Keratinocyte (primary cell): ENCODE measurements around the gene BRCA1. TPM values are rescaled to one million over a fixed set of nuclear protein-coding genes. Genes with fewer than 3 reads are reported as not detected.
"Not testable (repeated sequence)": the region's sequence is repeated elsewhere in the genome, so short reads cannot be mapped to it uniquely, and the experiment has no call there.

Source experiments
- DNase-seq: peaks from one replicate; pipeline ENCODE4 v3.0.0-alpha.2; 2011; ENCODE audit warnings: low read depth, missing footprints, low spot score
- FAIRE-seq: peaks from 2 replicates; lab custom pipeline; 2011; peaks lifted over from hg19 to GRCh38; lab: Jason Lieb, UNC
- H2AFZ ChIP-seq: 2 replicates; pipeline ENCODE4 v1.6.0; 2012; ENCODE audit warnings: low read length, control low read depth, inconsistent platforms; ENCODE audit not compliant: control insufficient read depth
- H3K27ac ChIP-seq: 2 replicates; pipeline ENCODE4 v1.5.1; 2011; ENCODE audit warnings: low read length; ENCODE audit not compliant: control insufficient read depth, insufficient read depth
- H3K27me3 ChIP-seq: 3 replicates; pipeline ENCODE4 v1.6.0; 2011; ENCODE audit warnings: low read length; ENCODE audit not compliant: control insufficient read depth, insufficient read depth; ENCODE audit errors: extremely low read depth
- H3K36me3 ChIP-seq, 2 experiments: 2 replicates in 1 of 2; 3 replicates in 1 of 2; pipeline ENCODE4 v1.5.1; 2011; ENCODE audit warnings: low read length in 2 of 2, mild to moderate bottlenecking in 1 of 2; ENCODE audit not compliant: control insufficient read depth in 2 of 2, insufficient read depth in 2 of 2; ENCODE audit errors: extremely low read depth in 1 of 2
- H3K4me1 ChIP-seq: 3 replicates; pipeline ENCODE4 v1.5.1; 2011; ENCODE audit warnings: low read length; ENCODE audit not compliant: control insufficient read depth, insufficient read depth; ENCODE audit errors: extremely low read depth
- H3K4me2 ChIP-seq: 3 replicates; pipeline ENCODE4 v1.6.0; 2011; ENCODE audit warnings: low read depth, low read length; ENCODE audit not compliant: control insufficient read depth, insufficient read depth; ENCODE audit errors: extremely low read depth
- H3K4me3 ChIP-seq, 3 experiments: fragments of 200-600 bp in 1 of 3; sonication (generic) in 1 of 3; 2 replicates in 2 of 3; 3 replicates in 1 of 3; pipeline ENCODE4 v1.5.1; 2011 to 2016; ENCODE audit warnings: low read length in 3 of 3, mild to moderate bottlenecking in 3 of 3, control low read depth in 2 of 3, inconsistent platforms in 1 of 3, low read depth in 1 of 3, mixed read lengths in 1 of 3, mixed run types in 1 of 3, moderate library complexity in 1 of 3; ENCODE audit not compliant: control insufficient read depth in 2 of 3, insufficient read depth in 2 of 3; ENCODE audit errors: extremely low read depth in 1 of 3
- H3K79me2 ChIP-seq: 2 replicates; pipeline ENCODE4 v1.6.0; 2012; ENCODE audit warnings: low read length; ENCODE audit not compliant: control insufficient read depth, insufficient read depth
- H3K9ac ChIP-seq: 3 replicates; pipeline ENCODE4 v1.6.0; 2011; ENCODE audit warnings: low read length; ENCODE audit not compliant: control insufficient read depth, insufficient read depth; ENCODE audit errors: extremely low read depth
- H3K9me1 ChIP-seq: 3 replicates; pipeline ENCODE4 v1.6.0; 2011; ENCODE audit warnings: low read length; ENCODE audit not compliant: control insufficient read depth, insufficient read depth; ENCODE audit errors: extremely low read depth
- H3K9me3 ChIP-seq: 2 replicates; pipeline ENCODE4 v1.5.1; 2012; ENCODE audit warnings: low read depth, low read length; ENCODE audit not compliant: control insufficient read depth
- H4K20me1 ChIP-seq: 3 replicates; pipeline ENCODE4 v1.6.0; 2011; ENCODE audit warnings: low read length; ENCODE audit not compliant: control insufficient read depth, insufficient read depth; ENCODE audit errors: extremely low read depth
- CTCF ChIP-seq, 3 experiments: IDR thresholded peaks in 1 of 3; conservative IDR thresholded peaks in 1 of 3; optimal IDR thresholded peaks in 1 of 3; 2 replicates in 2 of 3; 3 replicates in 1 of 3; pipeline versions ENCODE3 to v1.5.1; 2011; ENCODE audit warnings: low read length in 3 of 3, mild to moderate bottlenecking in 3 of 3, moderate library complexity in 2 of 3, control low read depth in 1 of 3, inconsistent platforms in 1 of 3; ENCODE audit not compliant: insufficient read depth in 2 of 3; ENCODE audit errors: extremely low read depth in 1 of 3
- EZH2 ChIP-seq: IDR thresholded peaks from one replicate; pipeline ENCODE4 v1.6.1; 2012; ENCODE audit warnings: inconsistent platforms, mild to moderate bottlenecking, low read length, moderate library complexity
- dilution Hi-C: fragments of 300-500 bp; cut with MboI; formaldehyde crosslinking; loops from one replicate; pipeline ENCODE4 v1.7.0; 2020; ENCODE audit warnings: low sequenced_read_pairs; ENCODE audit not compliant: extremely low pct_ligation_motif_present
- polyA plus RNA-seq, 5 experiments: library from polyadenylated mRNA; depleted of rRNA in 3 of 5; stranded (reverse) in 3 of 5; stranded (forward) in 1 of 5; unstranded in 1 of 5; fragments of >200 nt; gene quantifications; 1 replicate in 1 of 5; 2 replicates in 3 of 5; 3 replicates in 1 of 5; pipeline versions ENCODE4 v1.2.1 to v1.2.3, GENCODE V29; 2011 to 2012; ENCODE audit warnings: missing spikeins in 2 of 5, low read depth in 1 of 5, low replicate concordance in 1 of 5

BRCA1 gene
- polyA plus RNA-seq, 1 donor (not counting 4 experiments of a cell fraction or from before 2014, with no cell fraction given): 17.2 TPM

GRCh38 chr17:43155666-43156065 is 30.5 kb upstream of the BRCA1 start:
- Histone ChIP-seq H3K4me3 (no peak overlapping the region), H3K79me2 (no peaks in the 10 kb centered on the region), H3K9me3 (no peaks in the 10 kb centered on the region), H2AFZ (no peak overlapping the region), H3K27ac (no peak overlapping the region), H3K4me1 (no peaks in the 10 kb centered on the region), H3K9me1 (no peaks in the 10 kb centered on the region), H3K27me3 (no peaks in the 10 kb centered on the region), H3K9ac (no peak overlapping the region), H3K4me2 (no peak overlapping the region), H4K20me1 (no peaks in the 10 kb centered on the region), H3K36me3 (peaks cover 3 to 4% of the 10 kb centered on the region in 2 experiments)
- FAIRE-seq (no peak), DNase-seq (no peak)
- no peak for TF ChIP-seq EZH2
- TF ChIP-seq CTCF (optimal IDR thresholded peaks at IDR 0.05 in 1 of 3, IDR thresholded peaks at IDR 0.05 in 1 of 3, conservative IDR thresholded peaks at IDR 0.05 in 1 of 3; ENCODE audit: extremely low read depth in 1 of 3, insufficient read depth in 2 of 3, low read length in 3 of 3): no peak
- dilution Hi-C loops: no loop called here

GRCh38 chr17:43153197-43153835 is 28.2 kb upstream of the BRCA1 start:
- H3K9ac ChIP-seq, H3K79me2 ChIP-seq, H3K9me3 ChIP-seq, H2AFZ ChIP-seq, H3K36me3 ChIP-seq, H3K27me3 ChIP-seq, H3K9me1 ChIP-seq, H3K4me3 ChIP-seq, H3K27ac ChIP-seq, H3K4me1 ChIP-seq, FAIRE-seq, DNase-seq, H4K20me1 ChIP-seq, H3K4me2 ChIP-seq, dilution Hi-C loops: not testable (repeated sequence)
